Liver (tissue), 9 donors: ENCODE results near the gene SLC16A10. TPM values are rescaled to one million over a fixed set of nuclear protein-coding genes. Genes with fewer than 3 reads are reported as not detected.

Source experiments
- DNase-seq: peaks from one replicate; pipeline ENCODE4 v3.0.0-alpha.2; 2017; ENCODE audit warnings: low spot score
- H3K27ac ChIP-seq, 2 donors: one replicate each; pipeline ENCODE4 v1.7.0; 2013; ENCODE audit warnings: inconsistent platforms in 2 of 2, low read length in 2 of 2, control low read depth in 1 of 2, low read depth in 1 of 2, mild to moderate bottlenecking in 1 of 2
- H3K27me3 ChIP-seq, 4 donors: one replicate each; pipeline versions ENCODE4 v1.6.1 to v1.7.0; 2013; ENCODE audit warnings: low read length in 3 of 4, inconsistent platforms in 1 of 4, mild to moderate bottlenecking in 1 of 4, moderate library complexity in 1 of 4; ENCODE audit not compliant: control insufficient read depth in 4 of 4, insufficient read depth in 4 of 4
- H3K36me3 ChIP-seq, 4 donors: one replicate each; pipeline versions ENCODE4 v1.6.1 to v1.7.0; 2013; ENCODE audit warnings: low read length in 3 of 4, mild to moderate bottlenecking in 3 of 4, low read depth in 1 of 4, moderate library complexity in 1 of 4; ENCODE audit not compliant: control insufficient read depth in 4 of 4, insufficient read depth in 3 of 4
- H3K4me1 ChIP-seq, 4 donors: one replicate each; pipeline versions ENCODE4 v1.6.1 to v1.7.0; 2013; ENCODE audit warnings: low read length in 3 of 4, mild to moderate bottlenecking in 3 of 4, moderate library complexity in 1 of 4; ENCODE audit not compliant: control insufficient read depth in 4 of 4, insufficient read depth in 4 of 4
- H3K4me3 ChIP-seq, 3 donors: one replicate each; pipeline versions ENCODE4 v1.6.1 to v1.7.0; 2013; ENCODE audit warnings: low read length in 3 of 3, control low read depth in 1 of 3, low read depth in 1 of 3, mild to moderate bottlenecking in 1 of 3
- H3K9ac ChIP-seq, 2 donors: one replicate each; pipeline ENCODE4 v1.7.0; 2013; ENCODE audit warnings: low read length in 2 of 2, mild to moderate bottlenecking in 2 of 2, moderate library complexity in 2 of 2, control low read depth in 1 of 2, low read depth in 1 of 2
- H3K9me3 ChIP-seq, 4 donors: one replicate each; pipeline versions ENCODE4 v1.6.1 to v1.7.0; 2013; ENCODE audit warnings: low read length in 3 of 4; ENCODE audit not compliant: control insufficient read depth in 4 of 4
- ATF3 ChIP-seq: IDR thresholded peaks from 2 replicates; pipeline ENCODE4 v1.6.1; 2016; ENCODE audit warnings: antibody characterized with exemption
- CTCF ChIP-seq: fragments of 150-350 bp; IDR thresholded peaks from 2 replicates; pipeline ENCODE4 v1.5.1; 2017; ENCODE audit warnings: improper control_type of control experiment, low read depth, low read length; ENCODE audit not compliant: missing input control
- EGR1 ChIP-seq, 2 donors: IDR thresholded peaks; 2 replicates each; pipeline ENCODE4 v1.6.1; 2016 to 2018; ENCODE audit warnings: antibody characterized with exemption in 2 of 2, low read depth in 2 of 2
- FOXA1 ChIP-seq: IDR thresholded peaks from 2 replicates; pipeline ENCODE4 v1.6.1; 2016; ENCODE audit warnings: antibody characterized with exemption
- FOXA2 ChIP-seq: IDR thresholded peaks from 2 replicates; pipeline ENCODE4 v1.6.1; 2016; ENCODE audit warnings: antibody characterized with exemption
- GABPA ChIP-seq, 2 donors: IDR thresholded peaks in 1 of 2; conservative IDR thresholded peaks in 1 of 2; 2 replicates each; pipeline ENCODE4 v1.6.1; 2016; ENCODE audit warnings: antibody characterized with exemption in 2 of 2, mild to moderate bottlenecking in 1 of 2, moderate library complexity in 1 of 2
- HNF4A ChIP-seq, 2 donors: conservative IDR thresholded peaks; 2 replicates each; pipeline ENCODE4 v1.6.1; 2016; ENCODE audit warnings: antibody characterized with exemption in 2 of 2, mild to moderate bottlenecking in 2 of 2
- HNF4G ChIP-seq: IDR thresholded peaks from 2 replicates; pipeline ENCODE4 v1.6.1; 2016; ENCODE audit warnings: antibody characterized with exemption
- JUND ChIP-seq, 2 donors: IDR thresholded peaks; 2 replicates each; pipeline ENCODE4 v1.6.1; 2016; ENCODE audit warnings: antibody characterized with exemption in 2 of 2
- MAX ChIP-seq: IDR thresholded peaks from 2 replicates; pipeline ENCODE4 v1.6.1; 2016; ENCODE audit warnings: antibody characterized with exemption
- RAD21 ChIP-seq, 2 donors: IDR thresholded peaks; 2 replicates each; pipeline ENCODE4 v1.6.1; 2016; ENCODE audit warnings: antibody characterized with exemption in 2 of 2, mild to moderate bottlenecking in 2 of 2
- REST ChIP-seq: IDR thresholded peaks from 2 replicates; pipeline ENCODE4 v1.6.1; 2016; ENCODE audit warnings: antibody characterized with exemption, mild to moderate bottlenecking
- TAF1 ChIP-seq: conservative IDR thresholded peaks from 2 replicates; pipeline ENCODE4 v1.6.1; 2016; ENCODE audit warnings: antibody characterized with exemption, mild to moderate bottlenecking
- YY1 ChIP-seq: IDR thresholded peaks from 2 replicates; pipeline ENCODE4 v1.6.1; 2016; ENCODE audit warnings: antibody characterized with exemption, mild to moderate bottlenecking
- ZBTB33 ChIP-seq: IDR thresholded peaks from 2 replicates; pipeline ENCODE4 v1.6.1; 2016; ENCODE audit warnings: antibody characterized with exemption
- WGBS: extraction: QIAGEN DNeasy Blood & Tissue Kit; methylation state at CpG from one replicate; pipeline ENCODE4 v1.1.7; 2013; 5-methylcytosine and 5-hydroxymethylcytosine counted together
- polyA plus RNA-seq, 2 donors: library from polyadenylated mRNA; stranded (reverse) in 1 of 2; unstranded in 1 of 2; fragments of 200-250 nt in 1 of 2; fragments of >200 nt in 1 of 2; fragmentation: Nextera tagmentation in 1 of 2; extraction: Ambion mirVana in 1 of 2; gene quantifications; one replicate each; pipeline versions ENCODE4 v1.2.1 to v1.2.3, GENCODE V29; 2013 to 2015
- total RNA-seq, 2 donors: library from RNA; depleted of rRNA; stranded (reverse); fragments of >200 nt; gene quantifications; one replicate each; pipeline ENCODE4 v1.2.3, GENCODE V29; 2014
- donor health status: healthy.
- donor health status: healthy.
- donor health status: healthy.
- donor health status: healthy.
- donor health status: healthy.

Gene SLC16A10
- total and polyA plus RNA-seq, 4 donors, result 1.8 to 16.7 (median 8.4) TPM

- Histone ChIP-seq H3K4me3 (no peak overlapping the region), H3K9ac (no peak overlapping the region), H3K36me3 (no peaks in the 10 kb centered on the region), H3K27me3 (no peaks in the 10 kb centered on the region), H3K9me3 (no peaks in the 10 kb centered on the region), H3K27ac (no peak overlapping the region), H3K4me1 (no peaks in the 10 kb centered on the region)
- DNase-seq, result no peak
- TF ChIP-seq HNF4G (no peak), CTCF (no peak), ZBTB33 (no peak), TAF1 (no peak), REST (no peak), FOXA1 (no peak), YY1 (no peak), GABPA (IDR thresholded peaks at IDR 0.05 in 1 of 2, conservative IDR thresholded peaks at IDR 0.05 in 1 of 2) (no peak), MAX (no peak), FOXA2 (no peak), RAD21 (IDR thresholded peaks at IDR 0.05) (no peak), ATF3 (no peak), HNF4A (conservative IDR thresholded peaks at IDR 0.05) (no peak), EGR1 (IDR thresholded peaks at IDR 0.05; ENCODE audit: low read depth in 2 of 2) (no peak)
Measured at GRCh38 chr6:111074311-111074710, 13.0 kb upstream of the SLC16A10 start.

- Histone ChIP-seq H3K9me3 (no peaks in the 10 kb centered on the region), H3K27me3 (no peaks in the 10 kb centered on the region), H3K9ac (no peak overlapping the region), H3K36me3 (no peaks in the 10 kb centered on the region), H3K4me3 (no peak overlapping the region), H3K4me1 (no peaks in the 10 kb centered on the region), H3K27ac (no peak overlapping the region)
- 82% methylated on average over 5 of the region's 5 CpGs for WGBS
- no peak for DNase-seq
- no peak for TF ChIP-seq HNF4A (conservative IDR thresholded peaks at IDR 0.05)
- no peak for TF ChIP-seq HNF4G
- TF ChIP-seq ZBTB33, result no peak
- no peak for TF ChIP-seq JUND (IDR thresholded peaks at IDR 0.05)
Measured at GRCh38 chr6:111076024-111076695, 11.1 kb upstream of the SLC16A10 start.
